HUDEP-2 (cell line): ENCODE results near the gene CHN1.
A peak's percentile ranks its signal among the peaks of the same experiment; 100 is the strongest.

Source experiments
- DNase-seq, 76 experiments: peaks; one replicate each; lab custom pipeline; 2025; ENCODE audit not compliant: unreplicated experiment in 76 of 76; lab: John Stamatoyannopoulos, UW

The CHN1 gene

GRCh38 chr2:174878537-174879147 lies 126.5 kb downstream of the CHN1 start:
- DNase-seq = peak in 6 of 76 experiments; percentile 5 to 24 (median 17)

- no peak for DNase-seq
Observed at GRCh38 chr2:174877751-174878150, 127.4 kb downstream of the CHN1 start.

GRCh38 chr2:174877301-174877700 lies 127.9 kb downstream of the CHN1 start:
- peak in 1 of 76 experiments; percentile 1 for DNase-seq

- no peak for DNase-seq
Observed at GRCh38 chr2:174874085-174874484, 131.1 kb downstream of the CHN1 start.

- no peak for DNase-seq
Observed at GRCh38 chr2:174873471-174873870, 131.7 kb downstream of the CHN1 start.

- no peak for DNase-seq
Observed at GRCh38 chr2:174870787-174871186, 134.4 kb downstream of the CHN1 start.

- no peak for DNase-seq
Observed at GRCh38 chr2:174868878-174869277, 136.3 kb downstream of the CHN1 start.

GRCh38 chr2:174866421-174866820 lies 138.8 kb downstream of the CHN1 start:
- DNase-seq = no peak

GRCh38 chr2:174863183-174863582 lies 142.0 kb downstream of the CHN1 start:
- no peak for DNase-seq

- DNase-seq = no peak
Observed at GRCh38 chr2:174859563-174860169, 145.5 kb downstream of the CHN1 start.

- DNase-seq = no peak
Observed at GRCh38 chr2:174858745-174859144, 146.4 kb downstream of the CHN1 start.

- no peak for DNase-seq
Observed at GRCh38 chr2:174856447-174856846, 148.7 kb downstream of the CHN1 start.

- no peak for DNase-seq
Observed at GRCh38 chr2:174846941-174847938, 157.9 kb downstream of the CHN1 start.

GRCh38 chr2:174846218-174846617 lies 159.0 kb downstream of the CHN1 start:
- no peak for DNase-seq

GRCh38 chr2:174844295-174844708 lies 160.9 kb downstream of the CHN1 start:
- no peak for DNase-seq

GRCh38 chr2:174842496-174842895 lies 162.7 kb downstream of the CHN1 start:
- DNase-seq = no peak

- no peak for DNase-seq
Observed at GRCh38 chr2:174841936-174842335, 163.2 kb downstream of the CHN1 start.

- DNase-seq = no peak
Observed at GRCh38 chr2:174841350-174841749, 163.8 kb downstream of the CHN1 start.

- no peak for DNase-seq
Observed at GRCh38 chr2:174840436-174840835, 164.7 kb downstream of the CHN1 start.

- no peak for DNase-seq
Observed at GRCh38 chr2:174839662-174840061, 165.5 kb downstream of the CHN1 start.

- no peak for DNase-seq
Observed at GRCh38 chr2:174836995-174837390, 168.2 kb downstream of the CHN1 start.
